ENCODE data around the gene RAB44.

The RAB44 gene

DNA sequence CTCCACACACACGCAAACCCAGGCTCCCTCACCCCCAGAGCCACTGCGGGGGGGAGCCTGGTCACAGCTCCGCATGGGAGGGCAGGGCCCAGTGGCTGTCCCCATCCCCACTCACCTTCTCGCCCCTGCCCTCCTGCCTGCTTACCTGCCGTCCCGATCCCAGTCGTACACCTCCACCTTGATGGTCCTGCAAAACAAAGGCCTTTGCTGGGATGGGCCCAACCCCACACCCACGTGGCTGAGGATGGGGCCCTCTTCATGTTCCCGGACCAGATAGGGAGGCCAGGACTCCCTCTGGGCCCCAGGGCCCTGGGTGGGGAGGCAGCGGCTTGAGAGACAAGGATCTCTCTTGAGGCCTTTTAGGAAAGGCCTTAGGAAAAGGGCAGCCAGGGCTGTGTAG, 67.6 kb downstream of the RAB44 start:
- H3K4me3 ChIP-seq (ENCODE audit: low read length) = no peak overlapping the region; the same call in 1 of the 2 replicates
- H3K27ac ChIP-seq (ENCODE audit: low read depth, low read length) = no peak overlapping the region
- H3F3A ChIP-seq (ENCODE audit: control insufficient read depth, insufficient read depth) = no peaks in the 10 kb centered on the region
- no peaks in the 10 kb centered on the region for H4K20me1 ChIP-seq (ENCODE audit: control insufficient read depth, insufficient read depth, low read depth, low read length)
- no peak for TF ChIP-seq EZH2phosphoT487 (IDR thresholded peaks at IDR 0.05; ENCODE audit: borderline replicate concordance, low read length)
- TF ChIP-seq, protein P1, sequence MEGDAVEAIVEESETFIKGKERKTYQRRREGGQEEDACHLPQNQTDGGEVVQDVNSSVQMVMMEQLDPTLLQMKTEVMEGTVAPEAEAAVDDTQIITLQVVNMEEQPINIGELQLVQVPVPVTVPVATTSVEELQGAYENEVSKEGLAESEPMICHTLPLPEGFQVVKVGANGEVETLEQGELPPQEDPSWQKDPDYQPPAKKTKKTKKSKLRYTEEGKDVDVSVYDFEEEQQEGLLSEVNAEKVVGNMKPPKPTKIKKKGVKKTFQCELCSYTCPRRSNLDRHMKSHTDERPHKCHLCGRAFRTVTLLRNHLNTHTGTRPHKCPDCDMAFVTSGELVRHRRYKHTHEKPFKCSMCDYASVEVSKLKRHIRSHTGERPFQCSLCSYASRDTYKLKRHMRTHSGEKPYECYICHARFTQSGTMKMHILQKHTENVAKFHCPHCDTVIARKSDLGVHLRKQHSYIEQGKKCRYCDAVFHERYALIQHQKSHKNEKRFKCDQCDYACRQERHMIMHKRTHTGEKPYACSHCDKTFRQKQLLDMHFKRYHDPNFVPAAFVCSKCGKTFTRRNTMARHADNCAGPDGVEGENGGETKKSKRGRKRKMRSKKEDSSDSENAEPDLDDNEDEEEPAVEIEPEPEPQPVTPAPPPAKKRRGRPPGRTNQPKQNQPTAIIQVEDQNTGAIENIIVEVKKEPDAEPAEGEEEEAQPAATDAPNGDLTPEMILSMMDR (IDR thresholded peaks at IDR 0.05; ENCODE audit: low read depth, low read length, poor library complexity, severe bottlenecking) = no peak
- H3K27me3 ChIP-seq (ENCODE audit: control insufficient read depth, low read length) = no peaks in the 10 kb centered on the region; the same call in 1 of the 2 replicates
- no peaks in the 10 kb centered on the region for H3K36me3 ChIP-seq (ENCODE audit: control insufficient read depth, low read length)
- peaks cover 35% of the 10 kb centered on the region for H3K4me1 ChIP-seq (ENCODE audit: control insufficient read depth, low read length)
- no peaks in the 10 kb centered on the region for H3K9me2 ChIP-seq (replicated peaks; ENCODE audit: control insufficient read depth, low read length)
- no peaks in the 10 kb centered on the region for H3K79me2 ChIP-seq (ENCODE audit: control insufficient read depth, low read length)
- H3K4me2 ChIP-seq (ENCODE audit: low read length) = peak overlapping the region; percentile 57
- no peaks in the 10 kb centered on the region for H3K9me3 ChIP-seq (ENCODE audit: control insufficient read depth, insufficient read depth, low read length)

DNA sequence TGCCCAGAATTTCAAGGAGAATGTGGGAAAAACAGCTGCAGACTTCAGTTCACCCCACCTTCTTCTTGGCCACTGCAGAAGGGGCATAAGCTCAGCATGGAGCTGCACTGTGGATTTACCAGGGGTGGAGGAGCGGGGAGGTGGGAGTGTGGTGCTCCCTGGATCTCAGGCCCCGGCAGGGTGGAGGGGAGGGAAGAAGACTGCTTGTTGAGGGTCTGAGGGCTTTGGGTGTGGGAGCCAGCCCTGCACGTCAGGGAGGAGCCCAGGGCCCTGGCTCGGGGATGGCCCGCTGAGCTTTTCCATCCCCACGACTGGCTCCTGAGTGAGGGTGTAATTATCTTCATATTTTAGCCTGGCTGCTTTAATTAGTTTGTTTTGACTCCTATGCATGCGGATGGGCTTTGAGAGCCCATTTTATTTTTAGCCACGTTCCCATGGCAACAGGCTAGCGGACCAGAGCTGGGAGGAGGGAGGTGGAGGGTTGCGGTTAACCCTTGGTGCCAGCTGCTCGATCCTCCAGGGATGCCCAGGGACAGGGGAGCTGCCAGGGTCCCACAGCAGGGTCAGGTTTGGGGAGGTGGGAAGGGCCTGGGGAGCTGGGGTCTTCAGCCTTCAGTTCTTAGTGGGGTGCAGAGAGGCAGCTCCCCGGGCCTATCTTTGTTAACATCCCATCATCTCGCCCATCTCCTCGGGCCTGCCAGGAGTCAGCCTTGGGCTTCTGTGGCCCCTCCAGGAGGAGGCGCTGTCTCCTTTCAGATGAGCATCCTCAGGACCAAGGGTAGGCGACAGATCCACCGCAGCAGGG, 68.2 kb downstream of the RAB44 start:
- Histone ChIP-seq H3K27ac (ENCODE audit: low read depth, low read length) (no peak overlapping the region), H3K36me3 (ENCODE audit: control insufficient read depth, low read length) (no peaks in the 10 kb centered on the region), H3K79me2 (ENCODE audit: control insufficient read depth, low read length) (no peaks in the 10 kb centered on the region), H3K4me2 (ENCODE audit: low read length) (peak overlapping the region; percentile 57), H3K9me2 (replicated peaks; ENCODE audit: control insufficient read depth, low read length) (no peaks in the 10 kb centered on the region), H3K9me3 (ENCODE audit: control insufficient read depth, insufficient read depth, low read length) (no peaks in the 10 kb centered on the region), H3F3A (ENCODE audit: control insufficient read depth, insufficient read depth) (no peaks in the 10 kb centered on the region), H3K4me1 (ENCODE audit: control insufficient read depth, low read length) (peaks cover 35% of the 10 kb centered on the region), H3K4me3 (ENCODE audit: low read length) (peak overlapping the region; percentile 47), H3K27me3 (ENCODE audit: control insufficient read depth, low read length) (no peaks in the 10 kb centered on the region), H4K20me1 (ENCODE audit: control insufficient read depth, insufficient read depth, low read depth, low read length) (no peaks in the 10 kb centered on the region)
- no peak for TF ChIP-seq EZH2phosphoT487 (IDR thresholded peaks at IDR 0.05; ENCODE audit: borderline replicate concordance, low read length)
- TF ChIP-seq, protein P1 (IDR thresholded peaks at IDR 0.05; ENCODE audit: low read depth, low read length, poor library complexity, severe bottlenecking) = peak; percentile 98

DNA sequence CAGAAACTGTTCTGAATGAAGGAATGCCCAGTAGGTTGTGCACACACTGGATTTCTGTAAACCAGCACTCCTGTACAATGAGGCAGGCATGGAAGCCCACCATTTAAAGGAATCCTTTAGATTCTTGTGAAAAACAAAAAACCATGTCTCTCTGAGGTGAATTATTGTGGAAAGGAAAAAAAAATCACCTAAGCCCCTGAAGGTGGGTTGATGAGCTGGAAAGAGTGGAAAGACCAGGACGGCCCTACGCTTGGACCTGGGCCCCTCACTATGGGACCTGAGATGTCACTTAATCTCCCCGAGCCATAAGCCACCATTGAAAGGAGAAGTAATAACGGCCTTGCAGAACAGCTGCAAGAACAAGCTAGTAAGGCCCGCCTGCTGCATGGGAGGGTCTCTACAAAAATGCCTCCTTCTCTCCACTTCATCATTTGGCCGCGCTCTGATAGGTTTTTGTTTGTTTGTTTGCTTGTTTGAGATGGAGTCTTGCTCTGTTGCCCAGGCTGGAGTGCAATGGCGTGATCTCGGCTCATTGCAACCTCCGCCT, 68.8 kb downstream of the RAB44 start:
- Histone ChIP-seq H3K79me2 (ENCODE audit: control insufficient read depth, low read length) (no peaks in the 10 kb centered on the region), H4K20me1 (ENCODE audit: control insufficient read depth, insufficient read depth, low read depth, low read length) (no peaks in the 10 kb centered on the region), H3K36me3 (ENCODE audit: control insufficient read depth, low read length) (no peaks in the 10 kb centered on the region), H3K9me3 (ENCODE audit: control insufficient read depth, insufficient read depth, low read length) (no peaks in the 10 kb centered on the region), H3K27me3 (ENCODE audit: control insufficient read depth, low read length) (no peaks in the 10 kb centered on the region), H3K4me1 (ENCODE audit: control insufficient read depth, low read length) (peaks cover 35% of the 10 kb centered on the region), H3K4me3 (ENCODE audit: low read length) (no peak overlapping the region), H3K27ac (ENCODE audit: low read depth, low read length) (no peak overlapping the region), H3F3A (ENCODE audit: control insufficient read depth, insufficient read depth) (no peaks in the 10 kb centered on the region), H3K9me2 (replicated peaks; ENCODE audit: control insufficient read depth, low read length) (no peaks in the 10 kb centered on the region), H3K4me2 (ENCODE audit: low read length) (peak overlapping the region; percentile 57)
- TF ChIP-seq, protein P1 (IDR thresholded peaks at IDR 0.05; ENCODE audit: low read depth, low read length, poor library complexity, severe bottlenecking) = no peak
- TF ChIP-seq EZH2phosphoT487 (IDR thresholded peaks at IDR 0.05; ENCODE audit: borderline replicate concordance, low read length) = no peak
